ENCODE data around the gene CCDC92B. TPM values are rescaled to one million over a fixed set of nuclear protein-coding genes. Genes with fewer than 3 reads are reported as not detected.

Gene CCDC92B
- polyA plus RNA-seq, 1 of the 3 experiments (the other 2 are of a cell fraction), result 0.07 TPM

DNA sequence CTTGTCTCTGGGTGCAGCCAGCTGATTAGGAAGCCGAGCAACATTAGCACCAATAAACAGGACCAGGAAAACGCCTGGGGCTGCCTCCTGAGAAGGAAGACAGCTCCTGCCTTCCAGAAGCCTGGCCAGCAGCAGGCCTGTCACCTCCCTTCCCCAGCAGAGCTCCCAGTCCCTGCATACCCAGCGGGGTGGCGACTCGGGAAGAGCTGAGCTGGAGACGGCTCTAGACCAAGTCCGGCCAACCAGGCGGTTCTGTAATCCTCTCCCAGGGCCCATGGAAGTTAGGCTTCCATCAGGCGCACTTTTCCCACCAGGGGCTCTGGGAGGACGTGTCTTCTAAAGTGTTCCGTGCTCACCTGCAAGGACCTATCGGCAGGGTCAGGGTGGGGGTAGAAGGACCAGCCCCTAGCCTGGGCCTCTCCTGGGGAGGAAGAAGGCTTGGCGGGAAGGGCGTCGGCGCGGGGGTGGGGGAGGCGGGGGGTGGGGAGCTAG lies 25.9 kb downstream of the CCDC92B start:
- Histone ChIP-seq H3F3A (replicated peaks; ENCODE audit: insufficient read depth) (no peaks in the 10 kb centered on the region), H3K9ac (no peak overlapping the region), H3K4me2 (no peak overlapping the region), H3K27ac (ENCODE audit: low read depth in 2 of 2, low read length in 1 of 2) (no peak overlapping the region), H2AFZ (ENCODE audit: low read depth) (no peak overlapping the region), H3K4me1 (ENCODE audit: control insufficient read depth in 1 of 2, insufficient read depth in 2 of 2, low read depth in 1 of 2, low read length in 1 of 2) (no peaks in the 10 kb centered on the region), H3K27me3 (ENCODE audit: insufficient read depth) (no peaks in the 10 kb centered on the region), H3K36me3 (replicated peaks in 1 of 2; ENCODE audit: control insufficient read depth in 1 of 2, insufficient read depth in 2 of 2, low read length in 1 of 2) (no peaks in the 10 kb centered on the region), H3K4me3 (ENCODE audit: low read depth in 2 of 2, low read length in 1 of 2) (no peak overlapping the region), H3K9me2 (no peaks in the 10 kb centered on the region), H3K79me2 (ENCODE audit: insufficient read depth) (no peaks in the 10 kb centered on the region), H4K20me1 (ENCODE audit: insufficient read depth) (no peaks in the 10 kb centered on the region), H3K9me3 (no peaks in the 10 kb centered on the region)
- ChIA-PET POLR2A (no interaction called here), CTCF (no interaction called here)
- TF ChIP-seq, protein P1, sequence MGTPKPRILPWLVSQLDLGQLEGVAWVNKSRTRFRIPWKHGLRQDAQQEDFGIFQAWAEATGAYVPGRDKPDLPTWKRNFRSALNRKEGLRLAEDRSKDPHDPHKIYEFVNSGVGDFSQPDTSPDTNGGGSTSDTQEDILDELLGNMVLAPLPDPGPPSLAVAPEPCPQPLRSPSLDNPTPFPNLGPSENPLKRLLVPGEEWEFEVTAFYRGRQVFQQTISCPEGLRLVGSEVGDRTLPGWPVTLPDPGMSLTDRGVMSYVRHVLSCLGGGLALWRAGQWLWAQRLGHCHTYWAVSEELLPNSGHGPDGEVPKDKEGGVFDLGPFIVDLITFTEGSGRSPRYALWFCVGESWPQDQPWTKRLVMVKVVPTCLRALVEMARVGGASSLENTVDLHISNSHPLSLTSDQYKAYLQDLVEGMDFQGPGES (IDR thresholded peaks at IDR 0.05; ENCODE audit: low read depth, low read length), result no peak
- TF ChIP-seq GABPA (IDR thresholded peaks at IDR 0.05; ENCODE audit: low read depth) (no peak), RFX5 (IDR thresholded peaks at IDR 0.05; ENCODE audit: low read length) (no peak), TEAD4 (IDR thresholded peaks at IDR 0.05; ENCODE audit: borderline replicate concordance, insufficient read depth) (no peak), NRF1 (IDR thresholded peaks at IDR 0.05; ENCODE audit: low read depth, low read length) (no peak), NFIC (IDR thresholded peaks at IDR 0.05; ENCODE audit: borderline replicate concordance) (no peak)
- TF ChIP-seq, protein P2, sequence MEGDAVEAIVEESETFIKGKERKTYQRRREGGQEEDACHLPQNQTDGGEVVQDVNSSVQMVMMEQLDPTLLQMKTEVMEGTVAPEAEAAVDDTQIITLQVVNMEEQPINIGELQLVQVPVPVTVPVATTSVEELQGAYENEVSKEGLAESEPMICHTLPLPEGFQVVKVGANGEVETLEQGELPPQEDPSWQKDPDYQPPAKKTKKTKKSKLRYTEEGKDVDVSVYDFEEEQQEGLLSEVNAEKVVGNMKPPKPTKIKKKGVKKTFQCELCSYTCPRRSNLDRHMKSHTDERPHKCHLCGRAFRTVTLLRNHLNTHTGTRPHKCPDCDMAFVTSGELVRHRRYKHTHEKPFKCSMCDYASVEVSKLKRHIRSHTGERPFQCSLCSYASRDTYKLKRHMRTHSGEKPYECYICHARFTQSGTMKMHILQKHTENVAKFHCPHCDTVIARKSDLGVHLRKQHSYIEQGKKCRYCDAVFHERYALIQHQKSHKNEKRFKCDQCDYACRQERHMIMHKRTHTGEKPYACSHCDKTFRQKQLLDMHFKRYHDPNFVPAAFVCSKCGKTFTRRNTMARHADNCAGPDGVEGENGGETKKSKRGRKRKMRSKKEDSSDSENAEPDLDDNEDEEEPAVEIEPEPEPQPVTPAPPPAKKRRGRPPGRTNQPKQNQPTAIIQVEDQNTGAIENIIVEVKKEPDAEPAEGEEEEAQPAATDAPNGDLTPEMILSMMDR (IDR thresholded peaks at IDR 0.05), result no peak
- 85% methylated on average over 17 of the region's 18 CpGs for WGBS (ENCODE audit: low lambda C conversion rate)
- DNase-seq, result no peak

DNA sequence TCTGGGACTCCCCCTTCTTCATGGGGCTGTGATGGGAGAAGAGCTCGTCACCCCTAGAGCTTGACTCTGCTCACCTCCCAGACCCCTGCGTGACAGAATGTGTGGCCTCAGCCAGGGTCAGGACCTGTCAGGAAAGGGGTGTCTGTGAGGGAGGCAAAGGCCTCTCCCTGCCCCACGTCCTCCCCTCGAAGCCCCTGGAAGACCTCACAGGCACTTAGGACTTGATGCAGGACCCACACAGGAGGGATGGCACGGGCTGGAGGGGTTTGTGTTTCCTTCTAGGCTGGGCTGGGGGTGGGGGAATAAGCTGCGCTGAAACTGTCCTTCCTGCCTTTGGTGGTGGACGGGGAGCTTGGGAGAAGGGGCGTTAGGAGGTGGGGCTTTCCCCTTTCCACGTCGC lies 26.8 kb downstream of the CCDC92B start:
- no peaks in the 10 kb centered on the region for H4K20me1 ChIP-seq (ENCODE audit: insufficient read depth)
- no peaks in the 10 kb centered on the region for H3K9me2 ChIP-seq
- no peak overlapping the region for H3K4me3 ChIP-seq (ENCODE audit: low read depth in 2 of 2, low read length in 1 of 2)
- no peaks in the 10 kb centered on the region for H3K36me3 ChIP-seq (replicated peaks in 1 of 2; ENCODE audit: control insufficient read depth in 1 of 2, insufficient read depth in 2 of 2, low read length in 1 of 2)
- ChIA-PET CTCF (interaction anchor here (1.2 kb wide), 1 partner anchor 16 kb away, joined by 3 read pairs; no protein-coding TSS in a partner anchor), POLR2A (no interaction called here)
- H3K4me2 ChIP-seq, result no peak overlapping the region
- no peak overlapping the region for H2AFZ ChIP-seq (ENCODE audit: low read depth)
- WGBS (ENCODE audit: low lambda C conversion rate), result 72% methylated on average over 10 of the region's 10 CpGs
- no peak overlapping the region for H3K27ac ChIP-seq (ENCODE audit: low read depth in 2 of 2, low read length in 1 of 2)
- no peaks in the 10 kb centered on the region for H3K79me2 ChIP-seq (ENCODE audit: insufficient read depth)
- H3K27me3 ChIP-seq (ENCODE audit: insufficient read depth), result no peaks in the 10 kb centered on the region
- TF ChIP-seq FOSL2 (IDR thresholded peaks at IDR 0.05; ENCODE audit: borderline replicate concordance, low read depth) (no peak), RXRA (IDR thresholded peaks at IDR 0.05; ENCODE audit: borderline replicate concordance, low read depth) (no peak), TEAD4 (IDR thresholded peaks at IDR 0.05; ENCODE audit: borderline replicate concordance, insufficient read depth) (no peak), MEF2A (IDR thresholded peaks at IDR 0.05; ENCODE audit: borderline replicate concordance, low read depth) (no peak), TCF12 (IDR thresholded peaks at IDR 0.05) (no peak), TAF1 (IDR thresholded peaks at IDR 0.05; ENCODE audit: borderline replicate concordance, low read depth, low read length) (no peak), YY1 (IDR thresholded peaks at IDR 0.05; ENCODE audit: low read depth) (no peak)
- TF ChIP-seq, protein P3, sequence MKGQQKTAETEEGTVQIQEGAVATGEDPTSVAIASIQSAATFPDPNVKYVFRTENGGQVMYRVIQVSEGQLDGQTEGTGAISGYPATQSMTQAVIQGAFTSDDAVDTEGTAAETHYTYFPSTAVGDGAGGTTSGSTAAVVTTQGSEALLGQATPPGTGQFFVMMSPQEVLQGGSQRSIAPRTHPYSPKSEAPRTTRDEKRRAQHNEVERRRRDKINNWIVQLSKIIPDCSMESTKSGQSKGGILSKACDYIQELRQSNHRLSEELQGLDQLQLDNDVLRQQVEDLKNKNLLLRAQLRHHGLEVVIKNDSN (IDR thresholded peaks at IDR 0.05; ENCODE audit: borderline replicate concordance, low read depth), result no peak
- TF ChIP-seq, protein P4, sequence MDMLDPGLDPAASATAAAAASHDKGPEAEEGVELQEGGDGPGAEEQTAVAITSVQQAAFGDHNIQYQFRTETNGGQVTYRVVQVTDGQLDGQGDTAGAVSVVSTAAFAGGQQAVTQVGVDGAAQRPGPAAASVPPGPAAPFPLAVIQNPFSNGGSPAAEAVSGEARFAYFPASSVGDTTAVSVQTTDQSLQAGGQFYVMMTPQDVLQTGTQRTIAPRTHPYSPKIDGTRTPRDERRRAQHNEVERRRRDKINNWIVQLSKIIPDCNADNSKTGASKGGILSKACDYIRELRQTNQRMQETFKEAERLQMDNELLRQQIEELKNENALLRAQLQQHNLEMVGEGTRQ (IDR thresholded peaks at IDR 0.05; ENCODE audit: borderline replicate concordance, low read depth, low read length), result no peak
- no peaks in the 10 kb centered on the region for H3K4me1 ChIP-seq (ENCODE audit: control insufficient read depth in 1 of 2, insufficient read depth in 2 of 2, low read depth in 1 of 2, low read length in 1 of 2)
- H3K9me3 ChIP-seq, result no peaks in the 10 kb centered on the region
- H3K9ac ChIP-seq, result no peak overlapping the region
- H3F3A ChIP-seq (replicated peaks; ENCODE audit: insufficient read depth), result no peaks in the 10 kb centered on the region
- DNase-seq, result no peak

All from SK-N-SH (cell line).